Calu3 (cell line): ENCODE data around the gene XRRA1. TPM values are rescaled to one million over a fixed set of nuclear protein-coding genes. Genes with fewer than 3 reads are reported as not detected.

ENCODE experiments used
- BruUV-seq: library from RNA; stranded (reverse); fragments of 400-500 nt; replicated peaks from 2 replicates; lab custom pipeline; 2021; lab: Mats Ljungman, UMichigan
- CTCF ChIA-PET: fragments of 300-600 bp; sonication (Branson Sonifier 250); formaldehyde crosslinking; loops from one replicate; lab custom pipeline; 2022; ENCODE audit warnings: antibody characterized with exemption; lab: Charles Lee
- DNase-seq: peaks from one replicate; pipeline ENCODE4 v3.0.0; 2022
- H3K27ac Mint-ChIP-seq: one replicate; pipeline ENCODE4 v1.8.0; 2022; ENCODE audit warnings: mixed read lengths; ENCODE audit not compliant: unreplicated experiment
- H3K27me3 Mint-ChIP-seq: one replicate; pipeline ENCODE4 v1.8.0; 2022; ENCODE audit warnings: mixed read lengths; ENCODE audit not compliant: unreplicated experiment
- H3K36me3 Mint-ChIP-seq: one replicate; pipeline ENCODE4 v1.8.0; 2022; ENCODE audit warnings: mild to moderate bottlenecking, moderate library complexity, mixed read lengths; ENCODE audit not compliant: insufficient read depth, unreplicated experiment
- H3K4me1 Mint-ChIP-seq: one replicate; pipeline ENCODE4 v1.8.0; 2022; ENCODE audit warnings: mild to moderate bottlenecking, low read depth, mixed read lengths; ENCODE audit not compliant: unreplicated experiment
- H3K4me3 Mint-ChIP-seq: one replicate; pipeline ENCODE4 v1.8.0; 2022; ENCODE audit warnings: mild to moderate bottlenecking, low read depth, moderate library complexity, mixed read lengths; ENCODE audit not compliant: unreplicated experiment
- H3K9me3 Mint-ChIP-seq: one replicate; pipeline ENCODE4 v1.8.0; 2022; ENCODE audit warnings: low read depth, mixed read lengths; ENCODE audit not compliant: unreplicated experiment
- intact Hi-C: fragments of 100-400 bp; cut with micrococcal nuclease; formaldehyde crosslinking; loops from one replicate; pipeline ENCODE4 v1.10.0; 2022; ENCODE audit not compliant: unreplicated experiment
- total RNA-seq: library from RNA; stranded (reverse); gene quantifications from 2 replicates; pipeline ENCODE4 v1.2.3, GENCODE V29; 2022
- TF ChIP-seq, protein P1 (sequence below): fragments of 200-600 bp; IDR thresholded peaks from one replicate; pipeline ENCODE4 v1.8.0; 2022; ENCODE audit warnings: antibody characterized with exemption; ENCODE audit not compliant: unreplicated experiment

XRRA1 gene
- total RNA-seq, 1 experiment from 2014 or later = 20.1 TPM

DNA sequence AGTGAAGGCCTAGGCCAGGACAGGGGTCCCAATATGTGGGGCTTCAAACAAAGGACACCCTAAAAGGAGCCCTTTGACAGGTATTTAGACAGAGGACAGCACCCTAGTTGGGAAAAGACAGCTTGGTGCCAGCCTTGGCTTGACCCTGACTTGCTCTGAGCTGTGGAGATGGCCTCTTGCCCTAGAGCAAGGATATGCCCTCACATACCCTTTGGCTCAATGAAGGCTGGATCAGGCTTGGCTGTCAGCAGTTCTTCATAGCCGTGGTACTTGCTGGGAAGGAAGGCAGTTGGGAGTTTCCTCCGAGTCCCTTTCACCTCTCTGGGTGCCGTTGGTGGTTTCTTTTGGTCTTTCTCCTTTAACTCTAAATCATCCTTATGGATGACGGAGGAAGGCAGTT lies 104.0 kb downstream of the XRRA1 start:
- intact Hi-C loops = no loop called here
- Mint-ChIP-seq H3K27me3 (no peaks in the 10 kb centered on the region), H3K4me1 (peaks cover 6% of the 10 kb centered on the region), H3K36me3 (peaks cover 18% of the 10 kb centered on the region), H3K4me3 (no peak overlapping the region), H3K27ac (no peak overlapping the region), H3K9me3 (no peaks in the 10 kb centered on the region)
- CTCF ChIA-PET = no interaction called here
- TF ChIP-seq, protein P1, sequence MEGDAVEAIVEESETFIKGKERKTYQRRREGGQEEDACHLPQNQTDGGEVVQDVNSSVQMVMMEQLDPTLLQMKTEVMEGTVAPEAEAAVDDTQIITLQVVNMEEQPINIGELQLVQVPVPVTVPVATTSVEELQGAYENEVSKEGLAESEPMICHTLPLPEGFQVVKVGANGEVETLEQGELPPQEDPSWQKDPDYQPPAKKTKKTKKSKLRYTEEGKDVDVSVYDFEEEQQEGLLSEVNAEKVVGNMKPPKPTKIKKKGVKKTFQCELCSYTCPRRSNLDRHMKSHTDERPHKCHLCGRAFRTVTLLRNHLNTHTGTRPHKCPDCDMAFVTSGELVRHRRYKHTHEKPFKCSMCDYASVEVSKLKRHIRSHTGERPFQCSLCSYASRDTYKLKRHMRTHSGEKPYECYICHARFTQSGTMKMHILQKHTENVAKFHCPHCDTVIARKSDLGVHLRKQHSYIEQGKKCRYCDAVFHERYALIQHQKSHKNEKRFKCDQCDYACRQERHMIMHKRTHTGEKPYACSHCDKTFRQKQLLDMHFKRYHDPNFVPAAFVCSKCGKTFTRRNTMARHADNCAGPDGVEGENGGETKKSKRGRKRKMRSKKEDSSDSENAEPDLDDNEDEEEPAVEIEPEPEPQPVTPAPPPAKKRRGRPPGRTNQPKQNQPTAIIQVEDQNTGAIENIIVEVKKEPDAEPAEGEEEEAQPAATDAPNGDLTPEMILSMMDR = no peak
- no peak for DNase-seq
- BruUV-seq = no TSS peak

DNA sequence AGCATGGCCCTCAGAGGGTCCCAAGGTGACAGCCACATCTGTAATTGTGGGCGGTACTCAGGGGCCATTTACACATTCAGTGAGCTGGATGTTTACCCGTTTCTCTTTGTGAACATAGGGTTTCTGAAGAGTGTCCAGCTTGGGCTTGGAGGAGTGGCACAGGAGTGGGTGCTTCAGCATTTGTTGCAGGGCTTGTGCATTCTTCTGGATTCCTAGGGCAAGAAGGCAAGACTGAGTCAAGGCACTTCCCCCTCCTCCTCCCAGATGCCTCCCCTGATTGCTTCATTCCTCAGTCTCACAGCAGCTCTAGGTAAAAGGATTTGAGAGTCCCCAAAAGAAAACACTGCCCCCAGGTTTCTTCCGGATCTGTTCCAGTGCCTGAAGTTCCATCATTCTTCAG lies 104.8 kb downstream of the XRRA1 start:
- CTCF ChIA-PET = no interaction called here
- H3K27me3 Mint-ChIP-seq = no peaks in the 10 kb centered on the region
- H3K9me3 Mint-ChIP-seq = no peaks in the 10 kb centered on the region
- H3K27ac Mint-ChIP-seq = no peak overlapping the region
- H3K4me3 Mint-ChIP-seq = no peak overlapping the region
- H3K36me3 Mint-ChIP-seq = peaks cover 22% of the 10 kb centered on the region
- no peak for DNase-seq
- no TSS peak for BruUV-seq
- TF ChIP-seq, protein P1 = no peak
- intact Hi-C loops = no loop called here
- no peaks in the 10 kb centered on the region for H3K4me1 Mint-ChIP-seq

DNA sequence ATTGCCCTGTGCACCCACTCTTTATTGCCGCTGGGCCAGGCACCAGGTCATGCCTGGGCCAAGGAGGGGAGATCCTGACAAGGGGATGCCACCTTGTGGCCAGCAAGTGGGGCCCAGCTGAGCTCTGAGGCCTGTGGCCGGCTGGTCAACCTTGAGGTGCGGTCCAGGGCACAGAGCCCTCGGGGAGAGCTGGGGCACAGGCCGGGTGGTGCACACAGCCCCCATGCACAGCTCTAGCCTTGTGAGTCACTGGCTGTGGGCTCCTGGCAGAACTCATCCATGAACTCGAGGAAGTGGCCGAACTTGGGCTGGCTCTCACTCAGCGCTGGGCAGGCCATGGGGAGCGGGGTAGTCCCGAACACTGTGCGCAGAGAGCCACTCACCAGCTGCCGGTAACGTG lies 105.9 kb downstream of the XRRA1 start:
- Mint-ChIP-seq H3K36me3 (peaks cover 22% of the 10 kb centered on the region), H3K27me3 (no peaks in the 10 kb centered on the region), H3K27ac (no peak overlapping the region), H3K4me1 (no peaks in the 10 kb centered on the region), H3K4me3 (no peak overlapping the region), H3K9me3 (no peaks in the 10 kb centered on the region)
- BruUV-seq = no TSS peak
- CTCF ChIA-PET = no interaction called here
- intact Hi-C loops = no loop called here
- TF ChIP-seq, protein P1 = no peak
- no peak for DNase-seq

DNA sequence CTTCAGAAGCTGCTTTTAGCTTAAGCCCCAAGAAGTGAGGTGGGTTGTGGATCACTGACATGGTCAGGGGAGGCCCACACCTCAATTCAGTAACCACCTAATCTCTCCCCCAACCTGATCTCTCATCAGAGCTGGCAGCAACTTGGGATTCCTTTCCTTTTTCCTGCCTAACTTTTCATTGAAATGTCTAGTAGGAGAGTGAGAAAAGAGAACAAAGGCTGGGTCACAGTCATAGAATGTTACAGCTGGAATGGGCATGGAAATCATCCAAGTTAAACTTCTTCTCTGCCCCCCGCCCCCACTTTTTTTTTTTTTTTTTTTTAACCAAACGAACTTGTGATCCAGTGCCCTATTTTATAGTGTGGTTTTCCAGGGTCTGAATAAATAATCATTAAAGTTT lies 108.4 kb downstream of the XRRA1 start:
- intact Hi-C loops = no loop called here
- CTCF ChIA-PET = no interaction called here

More for the DNA sequence above, 108.4 kb downstream of the XRRA1 start:
- Mint-ChIP-seq H3K27me3 (no peaks in the 10 kb centered on the region), H3K27ac (no peak overlapping the region), H3K4me3 (no peak overlapping the region), H3K9me3 (no peaks in the 10 kb centered on the region), H3K4me1 (no peaks in the 10 kb centered on the region), H3K36me3 (peaks cover 33% of the 10 kb centered on the region)
- BruUV-seq = no TSS peak
- TF ChIP-seq, protein P1 = no peak
- no peak for DNase-seq
